ENCODE data around the gene IGDCC3. TPM values are rescaled to one million over a fixed set of nuclear protein-coding genes. Genes with fewer than 3 reads are reported as not detected.

The IGDCC3 gene
- total and polyA plus RNA-seq, 2 donors from 2014 or later = 0.22 to 0.49 TPM

GRCh38 chr15:65332391-65333147 is 45.2 kb downstream of the IGDCC3 start:
- no peak for FAIRE-seq
- Histone ChIP-seq H3K36me3 (ENCODE audit: control insufficient read depth in 2 of 3, insufficient read depth in 3 of 3, low read length in 3 of 3) (no peaks in the 10 kb centered on the region), H3K9ac (ENCODE audit: low read length in 3 of 3) (no peak overlapping the region), H3K27ac (ENCODE audit: low read depth in 2 of 2, low read length in 2 of 2) (no peak overlapping the region), H3K9me3 (ENCODE audit: control insufficient read depth in 2 of 3, insufficient read depth in 1 of 3, low read length in 3 of 3) (no peaks in the 10 kb centered on the region), H3K4me1 (ENCODE audit: control insufficient read depth in 2 of 3, insufficient read depth in 2 of 3, low read depth in 1 of 3, low read length in 3 of 3) (no peaks in the 10 kb centered on the region), H3K4me3 (ENCODE audit: low read length in 3 of 3) (no peak overlapping the region), H3K27me3 (ENCODE audit: control insufficient read depth, insufficient read depth, low read length) (no peaks in the 10 kb centered on the region)
- intact Hi-C loops (cut with DNase I) = no loop called here
- DNase-seq = peak in 4 of 5 donors; percentile 4 to 75 (median 65)
- no peak for TF ChIP-seq CTCF (IDR thresholded peaks at IDR 0.05; ENCODE audit: borderline replicate concordance, extremely low read depth, insufficient read depth)

GRCh38 chr15:65331811-65332210 is 46.0 kb downstream of the IGDCC3 start:
- intact Hi-C loops (cut with DNase I) = no loop called here
- FAIRE-seq = no peak
- Histone ChIP-seq H3K9me3 (ENCODE audit: control insufficient read depth in 2 of 3, insufficient read depth in 1 of 3, low read length in 3 of 3) (no peaks in the 10 kb centered on the region), H3K36me3 (ENCODE audit: control insufficient read depth in 2 of 3, insufficient read depth in 3 of 3, low read length in 3 of 3) (no peaks in the 10 kb centered on the region), H3K4me1 (ENCODE audit: control insufficient read depth in 2 of 3, insufficient read depth in 2 of 3, low read depth in 1 of 3, low read length in 3 of 3) (no peaks in the 10 kb centered on the region), H3K4me3 (ENCODE audit: low read length in 3 of 3) (no peak overlapping the region), H3K27ac (ENCODE audit: low read depth in 2 of 2, low read length in 2 of 2) (no peak overlapping the region), H3K27me3 (ENCODE audit: control insufficient read depth, insufficient read depth, low read length) (no peaks in the 10 kb centered on the region), H3K9ac (ENCODE audit: low read length in 3 of 3) (no peak overlapping the region)
- peak in 2 of 5 donors; percentile 45 to 48 for DNase-seq
- no peak for TF ChIP-seq CTCF (IDR thresholded peaks at IDR 0.05; ENCODE audit: borderline replicate concordance, extremely low read depth, insufficient read depth)

GRCh38 chr15:65330934-65331645 is 46.7 kb downstream of the IGDCC3 start:
- intact Hi-C loops (cut with DNase I) = no loop called here
- FAIRE-seq = no peak
- Histone ChIP-seq H3K4me3 (ENCODE audit: low read length in 3 of 3) (no peak overlapping the region), H3K4me1 (ENCODE audit: control insufficient read depth in 2 of 3, insufficient read depth in 2 of 3, low read depth in 1 of 3, low read length in 3 of 3) (peaks cover 0 to 5% (median 0%) of the 10 kb centered on the region in 3 donors), H3K9me3 (ENCODE audit: control insufficient read depth in 2 of 3, insufficient read depth in 1 of 3, low read length in 3 of 3) (no peaks in the 10 kb centered on the region), H3K36me3 (ENCODE audit: control insufficient read depth in 2 of 3, insufficient read depth in 3 of 3, low read length in 3 of 3) (no peaks in the 10 kb centered on the region), H3K9ac (ENCODE audit: low read length in 3 of 3) (no peak overlapping the region), H3K27me3 (ENCODE audit: control insufficient read depth, insufficient read depth, low read length) (no peaks in the 10 kb centered on the region), H3K27ac (ENCODE audit: low read depth in 2 of 2, low read length in 2 of 2) (no peak overlapping the region)
- peak in 1 of 5 donors; percentile 58 for DNase-seq
- no peak for TF ChIP-seq CTCF (IDR thresholded peaks at IDR 0.05; ENCODE audit: borderline replicate concordance, extremely low read depth, insufficient read depth)
